Mucosa of stomach (tissue), 1 donor: Measurements from ENCODE around the gene PLXNA4.

ENCODE experiments used
- H3K27me3 ChIP-seq: one replicate; pipeline ENCODE4 v1.7.0; 2013; ENCODE audit warnings: mild to moderate bottlenecking, low read length; ENCODE audit not compliant: control insufficient read depth, insufficient read depth
- H3K36me3 ChIP-seq: one replicate; pipeline ENCODE4 v1.7.0; 2013; ENCODE audit warnings: low read length; ENCODE audit not compliant: control insufficient read depth, insufficient read depth
- H3K4me1 ChIP-seq: one replicate; pipeline ENCODE4 v1.7.0; 2013; ENCODE audit warnings: mild to moderate bottlenecking, low read length; ENCODE audit not compliant: control insufficient read depth, insufficient read depth
- H3K4me3 ChIP-seq: one replicate; pipeline ENCODE4 v1.7.0; 2013; ENCODE audit warnings: low read length
- H3K9ac ChIP-seq: one replicate; pipeline ENCODE4 v1.7.0; 2013; ENCODE audit warnings: mild to moderate bottlenecking, low read length, moderate library complexity
- H3K9me3 ChIP-seq: one replicate; pipeline ENCODE4 v1.7.0; 2013; ENCODE audit warnings: mild to moderate bottlenecking, low read length, moderate library complexity; ENCODE audit not compliant: control insufficient read depth
- donor health status: Pancreatic carcinoma.

Gene PLXNA4

GRCh38 chr7:132491391-132491945 lies 84.8 kb downstream of the PLXNA4 start:
- H3K27me3 ChIP-seq: no peaks in the 10 kb centered on the region
- no peak overlapping the region for H3K9ac ChIP-seq
- no peaks in the 10 kb centered on the region for H3K36me3 ChIP-seq
- H3K9me3 ChIP-seq: no peaks in the 10 kb centered on the region
- no peak overlapping the region for H3K4me3 ChIP-seq
- no peaks in the 10 kb centered on the region for H3K4me1 ChIP-seq

GRCh38 chr7:132490474-132490873 lies 85.8 kb downstream of the PLXNA4 start:
- Histone ChIP-seq H3K36me3 (no peaks in the 10 kb centered on the region), H3K4me1 (no peaks in the 10 kb centered on the region), H3K9me3 (no peaks in the 10 kb centered on the region), H3K9ac (no peak overlapping the region), H3K4me3 (no peak overlapping the region), H3K27me3 (no peaks in the 10 kb centered on the region)

- Histone ChIP-seq H3K4me3 (no peak overlapping the region), H3K4me1 (no peaks in the 10 kb centered on the region), H3K9me3 (no peaks in the 10 kb centered on the region), H3K27me3 (no peaks in the 10 kb centered on the region), H3K9ac (no peak overlapping the region), H3K36me3 (no peaks in the 10 kb centered on the region)
These were observed 86.5 kb downstream of the PLXNA4 start for GRCh38 chr7:132489776-132490237.

GRCh38 chr7:132488634-132489302 lies 87.5 kb downstream of the PLXNA4 start:
- Histone ChIP-seq H3K36me3 (no peaks in the 10 kb centered on the region), H3K4me1 (no peaks in the 10 kb centered on the region), H3K9ac (no peak overlapping the region), H3K27me3 (no peaks in the 10 kb centered on the region), H3K4me3 (no peak overlapping the region), H3K9me3 (no peaks in the 10 kb centered on the region)

GRCh38 chr7:132486274-132486610 lies 90.0 kb downstream of the PLXNA4 start:
- Histone ChIP-seq H3K4me1 (no peaks in the 10 kb centered on the region), H3K9ac (no peak overlapping the region), H3K36me3 (no peaks in the 10 kb centered on the region), H3K9me3 (no peaks in the 10 kb centered on the region), H3K27me3 (no peaks in the 10 kb centered on the region), H3K4me3 (no peak overlapping the region)

- H3K4me3 ChIP-seq: no peak overlapping the region
- H3K9me3 ChIP-seq: no peaks in the 10 kb centered on the region
- H3K4me1 ChIP-seq: no peaks in the 10 kb centered on the region
- no peak overlapping the region for H3K9ac ChIP-seq
- H3K36me3 ChIP-seq: no peaks in the 10 kb centered on the region
- H3K27me3 ChIP-seq: no peaks in the 10 kb centered on the region
These were observed 90.5 kb downstream of the PLXNA4 start for GRCh38 chr7:132485600-132486273.

GRCh38 chr7:132485136-132485535 lies 91.1 kb downstream of the PLXNA4 start:
- Histone ChIP-seq H3K36me3 (no peaks in the 10 kb centered on the region), H3K9me3 (no peaks in the 10 kb centered on the region), H3K27me3 (no peaks in the 10 kb centered on the region), H3K4me1 (no peaks in the 10 kb centered on the region), H3K4me3 (no peak overlapping the region), H3K9ac (no peak overlapping the region)

GRCh38 chr7:132482866-132483265 lies 93.4 kb downstream of the PLXNA4 start:
- Histone ChIP-seq H3K4me1 (no peaks in the 10 kb centered on the region), H3K9ac (no peak overlapping the region), H3K27me3 (no peaks in the 10 kb centered on the region), H3K36me3 (no peaks in the 10 kb centered on the region), H3K4me3 (no peak overlapping the region), H3K9me3 (no peaks in the 10 kb centered on the region)

GRCh38 chr7:132480534-132480933 lies 95.7 kb downstream of the PLXNA4 start:
- Histone ChIP-seq H3K27me3 (peaks cover 5% of the 10 kb centered on the region), H3K36me3 (no peaks in the 10 kb centered on the region), H3K4me1 (no peaks in the 10 kb centered on the region), H3K9ac (no peak overlapping the region), H3K4me3 (no peak overlapping the region), H3K9me3 (no peaks in the 10 kb centered on the region)

GRCh38 chr7:132476541-132476940 lies 99.7 kb downstream of the PLXNA4 start:
- H3K36me3 ChIP-seq: no peaks in the 10 kb centered on the region
- no peak overlapping the region for H3K9ac ChIP-seq
- H3K27me3 ChIP-seq: peaks cover 10% of the 10 kb centered on the region
- no peaks in the 10 kb centered on the region for H3K9me3 ChIP-seq
- no peaks in the 10 kb centered on the region for H3K4me1 ChIP-seq
- H3K4me3 ChIP-seq: no peak overlapping the region

- Histone ChIP-seq H3K27me3 (peaks cover 10% of the 10 kb centered on the region), H3K36me3 (no peaks in the 10 kb centered on the region), H3K4me1 (no peaks in the 10 kb centered on the region), H3K9ac (no peak overlapping the region), H3K9me3 (no peaks in the 10 kb centered on the region), H3K4me3 (no peak overlapping the region)
These were observed 100.6 kb downstream of the PLXNA4 start for GRCh38 chr7:132475669-132476116.

GRCh38 chr7:132475037-132475668 lies 101.1 kb downstream of the PLXNA4 start:
- H3K27me3 ChIP-seq: peaks cover 10% of the 10 kb centered on the region
- no peaks in the 10 kb centered on the region for H3K9me3 ChIP-seq
- H3K36me3 ChIP-seq: no peaks in the 10 kb centered on the region
- no peak overlapping the region for H3K9ac ChIP-seq
- no peaks in the 10 kb centered on the region for H3K4me1 ChIP-seq
- H3K4me3 ChIP-seq: no peak overlapping the region
